ENCODE data around the gene CDO1. TPM values are rescaled to one million over a fixed set of nuclear protein-coding genes. Genes with fewer than 3 reads are reported as not detected.
"Not testable (repeated sequence)": the region's sequence is repeated elsewhere in the genome, so short reads cannot be mapped to it uniquely, and the experiment has no call there.

The CDO1 gene
- total RNA-seq, 1 experiment from 2014 or later, result 0.17 TPM

DNA sequence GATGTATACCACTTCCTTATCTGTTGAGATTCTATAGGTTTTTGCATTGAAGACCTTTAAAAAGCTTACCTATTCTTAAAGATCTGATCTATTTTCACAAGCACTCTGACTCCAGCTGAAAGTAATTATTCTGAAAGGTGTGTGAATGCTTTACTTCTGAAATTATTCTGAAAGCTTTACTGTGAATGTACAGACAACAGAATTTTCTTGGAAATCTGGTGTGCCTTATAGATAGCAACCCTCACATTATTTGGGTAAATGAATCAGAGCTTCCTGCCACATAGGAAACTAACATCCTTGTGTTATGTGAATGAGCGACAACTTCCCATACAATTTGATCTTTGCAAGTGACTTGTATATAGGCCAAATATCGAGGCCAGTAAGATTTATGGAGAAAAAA is 6.5 kb downstream of the CDO1 start:
- CTCF ChIA-PET, result no interaction called here
- H3K27me3 ChIP-seq (ENCODE audit: insufficient read depth, low read length), result no peaks in the 10 kb centered on the region

GRCh38 chr5:115808066-115808465 is 8.4 kb downstream of the CDO1 start:
- H3K4me3 ChIP-seq (replicated peaks in 1 of 2; ENCODE audit: low read depth in 1 of 2, low read length in 2 of 2); H3K9me2 ChIP-seq (ENCODE audit: insufficient read depth); H3K79me2 ChIP-seq (ENCODE audit: insufficient read depth, low read length); DNase-seq (ENCODE audit: low read depth, low spot score); H3K4me2 ChIP-seq (ENCODE audit: low read length); H3K27me3 ChIP-seq (ENCODE audit: insufficient read depth, low read length); H3K27ac ChIP-seq (ENCODE audit: low read depth, low read length); RAD21 ChIA-PET (ENCODE audit: low non-redundant PET in 1 of 2, low total read pairs in 2 of 2, uncharacterized antibody in 2 of 2, unreplicated experiment in 2 of 2); BruUV-seq (replicated peaks); H3K36me3 ChIP-seq (ENCODE audit: control insufficient read depth in 1 of 2, insufficient read depth in 2 of 2, low read length in 2 of 2); H3K9ac ChIP-seq (ENCODE audit: low read length); intact Hi-C loops (cut with micrococcal nuclease); ATAC-seq; POLR2A ChIA-PET; H2AFZ ChIP-seq (ENCODE audit: low read depth, low read length, poor library complexity, severe bottlenecking); H4K20me1 ChIP-seq (ENCODE audit: insufficient read depth); H3K9me3 ChIP-seq (ENCODE audit: control insufficient read depth in 1 of 2, insufficient read depth in 1 of 2, low read depth in 1 of 2, low read length in 2 of 2): not testable (repeated sequence)
- peaks cover 0 to 13% of the 10 kb centered on the region in 2 experiments; a peak in 2 of 4 replicates for H3K4me1 ChIP-seq (ENCODE audit: control insufficient read depth in 1 of 2, insufficient read depth in 2 of 2, low read length in 2 of 2)
- CTCF ChIA-PET, result interaction anchor here (1.2 kb wide), 1 partner anchor 24 kb away, joined by 4 read pairs; no protein-coding TSS in a partner anchor

More for the DNA sequence above, 6.5 kb downstream of the CDO1 start:
- Histone ChIP-seq H3K9ac (ENCODE audit: low read length) (no peak overlapping the region), H3K9me3 (ENCODE audit: control insufficient read depth in 1 of 2, insufficient read depth in 1 of 2, low read depth in 1 of 2, low read length in 2 of 2) (no peaks in the 10 kb centered on the region), H3K4me2 (ENCODE audit: low read length) (no peak overlapping the region), H3K79me2 (ENCODE audit: insufficient read depth, low read length) (no peaks in the 10 kb centered on the region), H4K20me1 (ENCODE audit: insufficient read depth) (no peaks in the 10 kb centered on the region), H3K36me3 (ENCODE audit: control insufficient read depth in 1 of 2, insufficient read depth in 2 of 2, low read length in 2 of 2) (no peaks in the 10 kb centered on the region), H3K4me3 (replicated peaks in 1 of 2; ENCODE audit: low read depth in 1 of 2, low read length in 2 of 2) (no peak overlapping the region), H3K4me1 (ENCODE audit: control insufficient read depth in 1 of 2, insufficient read depth in 2 of 2, low read length in 2 of 2) (peaks cover 0 to 13% of the 10 kb centered on the region in 2 experiments; a peak in 2 of 4 replicates), H3K27ac (ENCODE audit: low read depth, low read length) (no peak overlapping the region), H2AFZ (ENCODE audit: low read depth, low read length, poor library complexity, severe bottlenecking) (no peak overlapping the region), H3K9me2 (ENCODE audit: insufficient read depth) (no peaks in the 10 kb centered on the region)
- RAD21 ChIA-PET (ENCODE audit: low non-redundant PET in 1 of 2, low total read pairs in 2 of 2, uncharacterized antibody in 2 of 2, unreplicated experiment in 2 of 2), result no interaction called here
- POLR2A ChIA-PET, result no interaction called here
- TF ChIP-seq ZFX (IDR thresholded peaks at IDR 0.05) (no peak), ELF1 (IDR thresholded peaks at IDR 0.05; ENCODE audit: borderline replicate concordance, low read depth) (no peak)
- TF ChIP-seq, protein P1, sequence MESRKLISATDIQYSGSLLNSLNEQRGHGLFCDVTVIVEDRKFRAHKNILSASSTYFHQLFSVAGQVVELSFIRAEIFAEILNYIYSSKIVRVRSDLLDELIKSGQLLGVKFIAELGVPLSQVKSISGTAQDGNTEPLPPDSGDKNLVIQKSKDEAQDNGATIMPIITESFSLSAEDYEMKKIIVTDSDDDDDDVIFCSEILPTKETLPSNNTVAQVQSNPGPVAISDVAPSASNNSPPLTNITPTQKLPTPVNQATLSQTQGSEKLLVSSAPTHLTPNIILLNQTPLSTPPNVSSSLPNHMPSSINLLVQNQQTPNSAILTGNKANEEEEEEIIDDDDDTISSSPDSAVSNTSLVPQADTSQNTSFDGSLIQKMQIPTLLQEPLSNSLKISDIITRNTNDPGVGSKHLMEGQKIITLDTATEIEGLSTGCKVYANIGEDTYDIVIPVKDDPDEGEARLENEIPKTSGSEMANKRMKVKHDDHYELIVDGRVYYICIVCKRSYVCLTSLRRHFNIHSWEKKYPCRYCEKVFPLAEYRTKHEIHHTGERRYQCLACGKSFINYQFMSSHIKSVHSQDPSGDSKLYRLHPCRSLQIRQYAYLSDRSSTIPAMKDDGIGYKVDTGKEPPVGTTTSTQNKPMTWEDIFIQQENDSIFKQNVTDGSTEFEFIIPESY (IDR thresholded peaks at IDR 0.05; ENCODE audit: extremely low read depth, insufficient replicate concordance, low read length), result no peak
- DNase-seq (ENCODE audit: low read depth, low spot score), result no peak
- intact Hi-C loops (cut with micrococcal nuclease), result no loop called here
- no peak for ATAC-seq
- no TSS peak for BruUV-seq (replicated peaks)
